ENCODE results near the gene FXR2.

FXR2 gene

DNA sequence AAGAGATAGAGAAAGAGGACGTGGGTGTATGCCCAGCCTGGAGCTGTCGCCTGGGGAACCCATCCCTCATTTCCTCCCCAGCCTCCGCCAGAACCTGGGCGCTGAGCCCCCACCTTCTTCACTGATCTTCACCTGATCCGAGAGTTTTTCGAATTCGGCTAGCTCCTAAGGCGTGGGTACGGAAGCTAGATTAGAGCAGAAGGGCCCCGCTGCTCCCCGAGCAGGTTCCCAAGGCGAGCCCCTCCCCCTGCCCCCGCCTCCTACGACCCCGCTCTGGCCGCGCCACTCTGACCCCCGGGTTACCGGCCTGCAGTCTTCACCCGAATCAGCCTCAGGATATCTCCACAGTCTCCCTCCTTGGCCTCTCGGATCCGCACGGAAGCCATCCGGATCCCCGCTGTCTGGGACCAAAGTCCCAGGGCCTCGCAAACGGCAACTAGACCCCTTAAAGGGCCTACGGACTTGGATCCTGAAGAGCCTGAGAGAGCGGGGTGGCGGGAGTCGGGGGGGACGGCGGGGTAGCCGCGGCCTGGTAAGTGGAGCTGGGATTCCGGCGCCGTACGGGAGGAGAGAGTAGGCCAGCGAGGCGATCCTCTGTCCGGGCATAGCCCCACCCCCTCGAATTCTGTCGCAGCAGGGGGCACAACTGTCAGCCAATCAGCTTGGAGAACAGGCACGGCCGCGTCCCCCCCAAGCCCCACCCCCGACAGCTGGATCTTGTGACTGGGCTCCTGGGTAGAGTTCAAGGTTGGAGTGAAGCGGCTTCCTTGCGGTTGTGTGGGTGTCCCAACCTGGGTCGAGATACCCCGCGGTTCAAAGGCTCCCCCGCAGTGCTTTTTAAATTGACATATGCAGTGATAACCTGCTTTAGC lies 12.8 kb upstream of the FXR2 start, which contains the start of gene SAT2 (continued):
- TF ChIP-seq, protein P1, sequence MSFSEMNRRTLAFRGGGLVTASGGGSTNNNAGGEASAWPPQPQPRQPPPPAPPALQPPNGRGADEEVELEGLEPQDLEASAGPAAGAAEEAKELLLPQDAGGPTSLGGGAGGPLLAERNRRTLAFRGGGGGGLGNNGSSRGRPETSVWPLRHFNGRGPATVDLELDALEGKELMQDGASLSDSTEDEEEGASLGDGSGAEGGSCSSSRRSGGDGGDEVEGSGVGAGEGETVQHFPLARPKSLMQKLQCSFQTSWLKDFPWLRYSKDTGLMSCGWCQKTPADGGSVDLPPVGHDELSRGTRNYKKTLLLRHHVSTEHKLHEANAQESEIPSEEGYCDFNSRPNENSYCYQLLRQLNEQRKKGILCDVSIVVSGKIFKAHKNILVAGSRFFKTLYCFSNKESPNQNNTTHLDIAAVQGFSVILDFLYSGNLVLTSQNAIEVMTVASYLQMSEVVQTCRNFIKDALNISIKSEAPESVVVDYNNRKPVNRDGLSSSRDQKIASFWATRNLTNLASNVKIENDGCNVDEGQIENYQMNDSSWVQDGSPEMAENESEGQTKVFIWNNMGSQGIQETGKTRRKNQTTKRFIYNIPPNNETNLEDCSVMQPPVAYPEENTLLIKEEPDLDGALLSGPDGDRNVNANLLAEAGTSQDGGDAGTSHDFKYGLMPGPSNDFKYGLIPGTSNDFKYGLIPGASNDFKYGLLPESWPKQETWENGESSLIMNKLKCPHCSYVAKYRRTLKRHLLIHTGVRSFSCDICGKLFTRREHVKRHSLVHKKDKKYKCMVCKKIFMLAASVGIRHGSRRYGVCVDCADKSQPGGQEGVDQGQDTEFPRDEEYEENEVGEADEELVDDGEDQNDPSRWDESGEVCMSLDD (tag by site-specific recombination; IDR thresholded peaks at IDR 0.05): no peak
- TF ChIP-seq, protein P2, sequence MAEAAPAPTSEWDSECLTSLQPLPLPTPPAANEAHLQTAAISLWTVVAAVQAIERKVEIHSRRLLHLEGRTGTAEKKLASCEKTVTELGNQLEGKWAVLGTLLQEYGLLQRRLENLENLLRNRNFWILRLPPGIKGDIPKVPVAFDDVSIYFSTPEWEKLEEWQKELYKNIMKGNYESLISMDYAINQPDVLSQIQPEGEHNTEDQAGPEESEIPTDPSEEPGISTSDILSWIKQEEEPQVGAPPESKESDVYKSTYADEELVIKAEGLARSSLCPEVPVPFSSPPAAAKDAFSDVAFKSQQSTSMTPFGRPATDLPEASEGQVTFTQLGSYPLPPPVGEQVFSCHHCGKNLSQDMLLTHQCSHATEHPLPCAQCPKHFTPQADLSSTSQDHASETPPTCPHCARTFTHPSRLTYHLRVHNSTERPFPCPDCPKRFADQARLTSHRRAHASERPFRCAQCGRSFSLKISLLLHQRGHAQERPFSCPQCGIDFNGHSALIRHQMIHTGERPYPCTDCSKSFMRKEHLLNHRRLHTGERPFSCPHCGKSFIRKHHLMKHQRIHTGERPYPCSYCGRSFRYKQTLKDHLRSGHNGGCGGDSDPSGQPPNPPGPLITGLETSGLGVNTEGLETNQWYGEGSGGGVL (tag by site-specific recombination; IDR thresholded peaks at IDR 0.05): peak; percentile 79
- no peak for TF ChIP-seq RBAK (tag by site-specific recombination; IDR thresholded peaks at IDR 0.05)
- no peak for TF ChIP-seq MYNN (tag by site-specific recombination; IDR thresholded peaks at IDR 0.05; ENCODE audit: borderline replicate concordance)
- TF ChIP-seq GLI4 (tag by site-specific recombination; IDR thresholded peaks at IDR 0.05): no peak
- peak; percentile 97 for TF ChIP-seq GLIS1 (tag by site-specific recombination; IDR thresholded peaks at IDR 0.05)
- TF ChIP-seq, protein P3, sequence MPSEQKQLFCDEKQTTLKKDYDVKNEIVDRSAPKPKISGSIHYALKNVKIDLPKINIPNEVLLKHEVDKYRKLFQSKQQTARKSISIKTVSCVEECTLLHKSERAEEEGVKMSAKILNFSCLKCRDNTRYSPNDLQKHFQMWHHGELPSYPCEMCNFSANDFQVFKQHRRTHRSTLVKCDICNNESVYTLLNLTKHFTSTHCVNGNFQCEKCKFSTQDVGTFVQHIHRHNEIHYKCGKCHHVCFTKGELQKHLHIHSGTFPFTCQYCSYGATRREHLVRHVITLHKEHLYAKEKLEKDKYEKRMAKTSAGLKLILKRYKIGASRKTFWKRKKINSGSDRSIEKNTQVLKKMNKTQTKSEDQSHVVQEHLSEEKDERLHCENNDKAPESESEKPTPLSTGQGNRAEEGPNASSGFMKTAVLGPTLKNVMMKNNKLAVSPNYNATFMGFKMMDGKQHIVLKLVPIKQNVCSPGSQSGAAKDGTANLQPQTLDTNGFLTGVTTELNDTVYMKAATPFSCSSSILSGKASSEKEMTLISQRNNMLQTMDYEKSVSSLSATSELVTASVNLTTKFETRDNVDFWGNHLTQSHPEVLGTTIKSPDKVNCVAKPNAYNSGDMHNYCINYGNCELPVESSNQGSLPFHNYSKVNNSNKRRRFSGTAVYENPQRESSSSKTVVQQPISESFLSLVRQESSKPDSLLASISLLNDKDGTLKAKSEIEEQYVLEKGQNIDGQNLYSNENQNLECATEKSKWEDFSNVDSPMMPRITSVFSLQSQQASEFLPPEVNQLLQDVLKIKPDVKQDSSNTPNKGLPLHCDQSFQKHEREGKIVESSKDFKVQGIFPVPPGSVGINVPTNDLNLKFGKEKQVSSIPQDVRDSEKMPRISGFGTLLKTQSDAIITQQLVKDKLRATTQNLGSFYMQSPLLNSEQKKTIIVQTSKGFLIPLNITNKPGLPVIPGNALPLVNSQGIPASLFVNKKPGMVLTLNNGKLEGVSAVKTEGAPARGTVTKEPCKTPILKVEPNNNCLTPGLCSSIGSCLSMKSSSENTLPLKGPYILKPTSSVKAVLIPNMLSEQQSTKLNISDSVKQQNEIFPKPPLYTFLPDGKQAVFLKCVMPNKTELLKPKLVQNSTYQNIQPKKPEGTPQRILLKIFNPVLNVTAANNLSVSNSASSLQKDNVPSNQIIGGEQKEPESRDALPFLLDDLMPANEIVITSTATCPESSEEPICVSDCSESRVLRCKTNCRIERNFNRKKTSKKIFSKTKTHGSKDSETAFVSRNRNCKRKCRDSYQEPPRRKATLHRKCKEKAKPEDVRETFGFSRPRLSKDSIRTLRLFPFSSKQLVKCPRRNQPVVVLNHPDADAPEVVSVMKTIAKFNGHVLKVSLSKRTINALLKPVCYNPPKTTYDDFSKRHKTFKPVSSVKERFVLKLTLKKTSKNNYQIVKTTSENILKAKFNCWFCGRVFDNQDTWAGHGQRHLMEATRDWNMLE (tag by site-specific recombination; conservative IDR thresholded peaks at IDR 0.05; ENCODE audit: low read depth): no peak
- TF ChIP-seq, protein P4, sequence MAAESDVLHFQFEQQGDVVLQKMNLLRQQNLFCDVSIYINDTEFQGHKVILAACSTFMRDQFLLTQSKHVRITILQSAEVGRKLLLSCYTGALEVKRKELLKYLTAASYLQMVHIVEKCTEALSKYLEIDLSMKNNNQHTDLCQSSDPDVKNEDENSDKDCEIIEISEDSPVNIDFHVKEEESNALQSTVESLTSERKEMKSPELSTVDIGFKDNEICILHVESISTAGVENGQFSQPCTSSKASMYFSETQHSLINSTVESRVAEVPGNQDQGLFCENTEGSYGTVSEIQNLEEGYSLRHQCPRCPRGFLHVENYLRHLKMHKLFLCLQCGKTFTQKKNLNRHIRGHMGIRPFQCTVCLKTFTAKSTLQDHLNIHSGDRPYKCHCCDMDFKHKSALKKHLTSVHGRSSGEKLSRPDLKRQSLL (tag by site-specific recombination; IDR thresholded peaks at IDR 0.05): peak; percentile 20; the same call in 1 of the 2 replicates
- TF ChIP-seq, protein P5, sequence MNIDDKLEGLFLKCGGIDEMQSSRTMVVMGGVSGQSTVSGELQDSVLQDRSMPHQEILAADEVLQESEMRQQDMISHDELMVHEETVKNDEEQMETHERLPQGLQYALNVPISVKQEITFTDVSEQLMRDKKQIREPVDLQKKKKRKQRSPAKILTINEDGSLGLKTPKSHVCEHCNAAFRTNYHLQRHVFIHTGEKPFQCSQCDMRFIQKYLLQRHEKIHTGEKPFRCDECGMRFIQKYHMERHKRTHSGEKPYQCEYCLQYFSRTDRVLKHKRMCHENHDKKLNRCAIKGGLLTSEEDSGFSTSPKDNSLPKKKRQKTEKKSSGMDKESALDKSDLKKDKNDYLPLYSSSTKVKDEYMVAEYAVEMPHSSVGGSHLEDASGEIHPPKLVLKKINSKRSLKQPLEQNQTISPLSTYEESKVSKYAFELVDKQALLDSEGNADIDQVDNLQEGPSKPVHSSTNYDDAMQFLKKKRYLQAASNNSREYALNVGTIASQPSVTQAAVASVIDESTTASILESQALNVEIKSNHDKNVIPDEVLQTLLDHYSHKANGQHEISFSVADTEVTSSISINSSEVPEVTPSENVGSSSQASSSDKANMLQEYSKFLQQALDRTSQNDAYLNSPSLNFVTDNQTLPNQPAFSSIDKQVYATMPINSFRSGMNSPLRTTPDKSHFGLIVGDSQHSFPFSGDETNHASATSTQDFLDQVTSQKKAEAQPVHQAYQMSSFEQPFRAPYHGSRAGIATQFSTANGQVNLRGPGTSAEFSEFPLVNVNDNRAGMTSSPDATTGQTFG (tag by site-specific recombination; IDR thresholded peaks at IDR 0.05; ENCODE audit: borderline replicate concordance): no peak
- no peak for TF ChIP-seq YY1 (tag by site-specific recombination; IDR thresholded peaks at IDR 0.05)
- TF ChIP-seq ZNF571 (tag by site-specific recombination; IDR thresholded peaks at IDR 0.05): no peak
- peak; percentile 65 for TF ChIP-seq ZBTB17 (tag by site-specific recombination; IDR thresholded peaks at IDR 0.05)
- TF ChIP-seq ZSCAN23 (tag by site-specific recombination; IDR thresholded peaks at IDR 0.05): no peak
- TF ChIP-seq, protein P6, sequence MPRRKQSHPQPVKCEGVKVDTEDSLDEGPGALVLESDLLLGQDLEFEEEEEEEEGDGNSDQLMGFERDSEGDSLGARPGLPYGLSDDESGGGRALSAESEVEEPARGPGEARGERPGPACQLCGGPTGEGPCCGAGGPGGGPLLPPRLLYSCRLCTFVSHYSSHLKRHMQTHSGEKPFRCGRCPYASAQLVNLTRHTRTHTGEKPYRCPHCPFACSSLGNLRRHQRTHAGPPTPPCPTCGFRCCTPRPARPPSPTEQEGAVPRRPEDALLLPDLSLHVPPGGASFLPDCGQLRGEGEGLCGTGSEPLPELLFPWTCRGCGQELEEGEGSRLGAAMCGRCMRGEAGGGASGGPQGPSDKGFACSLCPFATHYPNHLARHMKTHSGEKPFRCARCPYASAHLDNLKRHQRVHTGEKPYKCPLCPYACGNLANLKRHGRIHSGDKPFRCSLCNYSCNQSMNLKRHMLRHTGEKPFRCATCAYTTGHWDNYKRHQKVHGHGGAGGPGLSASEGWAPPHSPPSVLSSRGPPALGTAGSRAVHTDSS (tag by site-specific recombination; IDR thresholded peaks at IDR 0.05): no peak
- TF ChIP-seq, protein P7, sequence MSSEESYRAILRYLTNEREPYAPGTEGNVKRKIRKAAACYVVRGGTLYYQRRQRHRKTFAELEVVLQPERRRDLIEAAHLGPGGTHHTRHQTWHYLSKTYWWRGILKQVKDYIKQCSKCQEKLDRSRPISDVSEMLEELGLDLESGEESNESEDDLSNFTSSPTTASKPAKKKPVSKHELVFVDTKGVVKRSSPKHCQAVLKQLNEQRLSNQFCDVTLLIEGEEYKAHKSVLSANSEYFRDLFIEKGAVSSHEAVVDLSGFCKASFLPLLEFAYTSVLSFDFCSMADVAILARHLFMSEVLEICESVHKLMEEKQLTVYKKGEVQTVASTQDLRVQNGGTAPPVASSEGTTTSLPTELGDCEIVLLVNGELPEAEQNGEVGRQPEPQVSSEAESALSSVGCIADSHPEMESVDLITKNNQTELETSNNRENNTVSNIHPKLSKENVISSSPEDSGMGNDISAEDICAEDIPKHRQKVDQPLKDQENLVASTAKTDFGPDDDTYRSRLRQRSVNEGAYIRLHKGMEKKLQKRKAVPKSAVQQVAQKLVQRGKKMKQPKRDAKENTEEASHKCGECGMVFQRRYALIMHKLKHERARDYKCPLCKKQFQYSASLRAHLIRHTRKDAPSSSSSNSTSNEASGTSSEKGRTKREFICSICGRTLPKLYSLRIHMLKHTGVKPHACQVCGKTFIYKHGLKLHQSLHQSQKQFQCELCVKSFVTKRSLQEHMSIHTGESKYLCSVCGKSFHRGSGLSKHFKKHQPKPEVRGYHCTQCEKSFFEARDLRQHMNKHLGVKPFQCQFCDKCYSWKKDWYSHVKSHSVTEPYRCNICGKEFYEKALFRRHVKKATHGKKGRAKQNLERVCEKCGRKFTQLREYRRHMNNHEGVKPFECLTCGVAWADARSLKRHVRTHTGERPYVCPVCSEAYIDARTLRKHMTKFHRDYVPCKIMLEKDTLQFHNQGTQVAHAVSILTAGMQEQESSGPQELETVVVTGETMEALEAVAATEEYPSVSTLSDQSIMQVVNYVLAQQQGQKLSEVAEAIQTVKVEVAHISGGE (tag by site-specific recombination; conservative IDR thresholded peaks at IDR 0.05; ENCODE audit: low read depth): peak; percentile 40; the same call in 1 of the 2 replicates
- no peak for TF ChIP-seq IKZF3 (tag by site-specific recombination; IDR thresholded peaks at IDR 0.05)
- TF ChIP-seq, protein P8, sequence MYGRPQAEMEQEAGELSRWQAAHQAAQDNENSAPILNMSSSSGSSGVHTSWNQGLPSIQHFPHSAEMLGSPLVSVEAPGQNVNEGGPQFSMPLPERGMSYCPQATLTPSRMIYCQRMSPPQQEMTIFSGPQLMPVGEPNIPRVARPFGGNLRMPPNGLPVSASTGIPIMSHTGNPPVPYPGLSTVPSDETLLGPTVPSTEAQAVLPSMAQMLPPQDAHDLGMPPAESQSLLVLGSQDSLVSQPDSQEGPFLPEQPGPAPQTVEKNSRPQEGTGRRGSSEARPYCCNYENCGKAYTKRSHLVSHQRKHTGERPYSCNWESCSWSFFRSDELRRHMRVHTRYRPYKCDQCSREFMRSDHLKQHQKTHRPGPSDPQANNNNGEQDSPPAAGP (tag by site-specific recombination; IDR thresholded peaks at IDR 0.05): no peak; the same call in none of the 2 replicates
